Liver (tissue), 3 donors: ENCODE results near the gene PCDHB7.
"Not testable (repeated sequence)": the region's sequence is repeated elsewhere in the genome, so short reads cannot be mapped to it uniquely, and the experiment has no call there.

Source experiments
- JUND ChIP-seq, 2 donors: IDR thresholded peaks; 2 replicates each; pipeline ENCODE4 v1.6.1; 2016; ENCODE audit warnings: antibody characterized with exemption in 2 of 2
- RAD21 ChIP-seq, 2 donors: IDR thresholded peaks; 2 replicates each; pipeline ENCODE4 v1.6.1; 2016; ENCODE audit warnings: antibody characterized with exemption in 2 of 2, mild to moderate bottlenecking in 2 of 2
- RXRA ChIP-seq, 2 donors: IDR thresholded peaks; 2 replicates each; pipeline ENCODE4 v1.6.1; 2017 to 2018; ENCODE audit warnings: antibody characterized with exemption in 2 of 2, mild to moderate bottlenecking in 1 of 2
- TAF1 ChIP-seq: conservative IDR thresholded peaks from 2 replicates; pipeline ENCODE4 v1.6.1; 2016; ENCODE audit warnings: antibody characterized with exemption, mild to moderate bottlenecking
- TF ChIP-seq, protein P1 (sequence below): fragments of 150-350 bp; IDR thresholded peaks from 2 replicates; pipeline ENCODE4 v1.5.1; 2017; ENCODE audit warnings: improper control_type of control experiment, low read depth, low read length; ENCODE audit not compliant: missing input control
- TF ChIP-seq, protein P2 (sequence below): IDR thresholded peaks from 2 replicates; pipeline ENCODE4 v1.6.1; 2016; ENCODE audit warnings: antibody characterized with exemption, mild to moderate bottlenecking
- TF ChIP-seq, protein P3 (sequence below): IDR thresholded peaks from 2 replicates; pipeline ENCODE4 v1.6.1; 2016; ENCODE audit warnings: antibody characterized with exemption
- donor health status: healthy.
- donor health status: healthy.

DNA sequence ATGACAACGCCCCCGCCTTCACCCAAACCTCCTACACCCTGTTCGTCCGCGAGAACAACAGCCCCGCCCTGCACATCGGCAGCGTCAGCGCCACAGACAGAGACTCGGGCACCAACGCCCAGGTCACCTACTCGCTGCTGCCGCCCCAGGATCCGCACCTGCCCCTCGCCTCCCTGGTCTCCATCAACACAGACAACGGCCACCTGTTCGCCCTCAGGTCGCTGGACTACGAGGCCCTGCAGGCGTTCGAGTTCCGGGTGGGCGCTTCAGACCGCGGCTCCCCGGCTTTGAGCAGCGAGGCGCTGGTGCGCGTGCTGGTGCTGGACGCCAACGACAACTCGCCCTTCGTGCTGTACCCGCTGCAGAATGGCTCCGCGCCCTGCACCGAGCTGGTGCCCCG is 6.9 kb downstream of the PCDHB7 start:
- TF ChIP-seq RXRA (IDR thresholded peaks at IDR 0.05); RAD21 (IDR thresholded peaks at IDR 0.05); JUND (IDR thresholded peaks at IDR 0.05); TAF1: not testable (repeated sequence)
- TF ChIP-seq, protein P1, sequence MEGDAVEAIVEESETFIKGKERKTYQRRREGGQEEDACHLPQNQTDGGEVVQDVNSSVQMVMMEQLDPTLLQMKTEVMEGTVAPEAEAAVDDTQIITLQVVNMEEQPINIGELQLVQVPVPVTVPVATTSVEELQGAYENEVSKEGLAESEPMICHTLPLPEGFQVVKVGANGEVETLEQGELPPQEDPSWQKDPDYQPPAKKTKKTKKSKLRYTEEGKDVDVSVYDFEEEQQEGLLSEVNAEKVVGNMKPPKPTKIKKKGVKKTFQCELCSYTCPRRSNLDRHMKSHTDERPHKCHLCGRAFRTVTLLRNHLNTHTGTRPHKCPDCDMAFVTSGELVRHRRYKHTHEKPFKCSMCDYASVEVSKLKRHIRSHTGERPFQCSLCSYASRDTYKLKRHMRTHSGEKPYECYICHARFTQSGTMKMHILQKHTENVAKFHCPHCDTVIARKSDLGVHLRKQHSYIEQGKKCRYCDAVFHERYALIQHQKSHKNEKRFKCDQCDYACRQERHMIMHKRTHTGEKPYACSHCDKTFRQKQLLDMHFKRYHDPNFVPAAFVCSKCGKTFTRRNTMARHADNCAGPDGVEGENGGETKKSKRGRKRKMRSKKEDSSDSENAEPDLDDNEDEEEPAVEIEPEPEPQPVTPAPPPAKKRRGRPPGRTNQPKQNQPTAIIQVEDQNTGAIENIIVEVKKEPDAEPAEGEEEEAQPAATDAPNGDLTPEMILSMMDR = not testable (repeated sequence)
- TF ChIP-seq, protein P2, sequence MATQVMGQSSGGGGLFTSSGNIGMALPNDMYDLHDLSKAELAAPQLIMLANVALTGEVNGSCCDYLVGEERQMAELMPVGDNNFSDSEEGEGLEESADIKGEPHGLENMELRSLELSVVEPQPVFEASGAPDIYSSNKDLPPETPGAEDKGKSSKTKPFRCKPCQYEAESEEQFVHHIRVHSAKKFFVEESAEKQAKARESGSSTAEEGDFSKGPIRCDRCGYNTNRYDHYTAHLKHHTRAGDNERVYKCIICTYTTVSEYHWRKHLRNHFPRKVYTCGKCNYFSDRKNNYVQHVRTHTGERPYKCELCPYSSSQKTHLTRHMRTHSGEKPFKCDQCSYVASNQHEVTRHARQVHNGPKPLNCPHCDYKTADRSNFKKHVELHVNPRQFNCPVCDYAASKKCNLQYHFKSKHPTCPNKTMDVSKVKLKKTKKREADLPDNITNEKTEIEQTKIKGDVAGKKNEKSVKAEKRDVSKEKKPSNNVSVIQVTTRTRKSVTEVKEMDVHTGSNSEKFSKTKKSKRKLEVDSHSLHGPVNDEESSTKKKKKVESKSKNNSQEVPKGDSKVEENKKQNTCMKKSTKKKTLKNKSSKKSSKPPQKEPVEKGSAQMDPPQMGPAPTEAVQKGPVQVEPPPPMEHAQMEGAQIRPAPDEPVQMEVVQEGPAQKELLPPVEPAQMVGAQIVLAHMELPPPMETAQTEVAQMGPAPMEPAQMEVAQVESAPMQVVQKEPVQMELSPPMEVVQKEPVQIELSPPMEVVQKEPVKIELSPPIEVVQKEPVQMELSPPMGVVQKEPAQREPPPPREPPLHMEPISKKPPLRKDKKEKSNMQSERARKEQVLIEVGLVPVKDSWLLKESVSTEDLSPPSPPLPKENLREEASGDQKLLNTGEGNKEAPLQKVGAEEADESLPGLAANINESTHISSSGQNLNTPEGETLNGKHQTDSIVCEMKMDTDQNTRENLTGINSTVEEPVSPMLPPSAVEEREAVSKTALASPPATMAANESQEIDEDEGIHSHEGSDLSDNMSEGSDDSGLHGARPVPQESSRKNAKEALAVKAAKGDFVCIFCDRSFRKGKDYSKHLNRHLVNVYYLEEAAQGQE = not testable (repeated sequence)
- TF ChIP-seq, protein P3, sequence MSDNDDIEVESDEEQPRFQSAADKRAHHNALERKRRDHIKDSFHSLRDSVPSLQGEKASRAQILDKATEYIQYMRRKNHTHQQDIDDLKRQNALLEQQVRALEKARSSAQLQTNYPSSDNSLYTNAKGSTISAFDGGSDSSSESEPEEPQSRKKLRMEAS = not testable (repeated sequence)
